Esophagus squamous epithelium (tissue), 5 donors: Measurements from ENCODE around the gene METAP2. TPM values are rescaled to one million over a fixed set of nuclear protein-coding genes. Genes with fewer than 3 reads are reported as not detected.
"Not testable (repeated sequence)": the region's sequence is repeated elsewhere in the genome, so short reads cannot be mapped to it uniquely, and the experiment has no call there.

Experiments used
- DNase-seq: peaks from one replicate; lab custom pipeline; 2025; lab: John Stamatoyannopoulos, UW
- H3K27ac ChIP-seq, 4 donors: fragments of 200-600 bp; sonication (generic); one replicate each; pipeline ENCODE4 v1.5.1; 2016 to 2019; ENCODE audit warnings: mild to moderate bottlenecking in 1 of 4
- H3K27me3 ChIP-seq, 4 donors: fragments of 200-600 bp; sonication (generic); 1 replicate in 3 of 4; 2 replicates in 1 of 4; pipeline versions ENCODE4 v1.5.1 to v1.6.0; 2017 to 2021; ENCODE audit warnings: antibody characterized with exemption in 1 of 4
- H3K36me3 ChIP-seq, 3 donors: fragments of 200-600 bp; sonication (generic); one replicate each; pipeline ENCODE4 v1.5.1; 2016 to 2019
- H3K4me1 ChIP-seq, 3 donors: fragments of 200-600 bp; sonication (generic); one replicate each; pipeline ENCODE4 v1.5.1; 2017 to 2019
- H3K4me3 ChIP-seq, 4 donors: fragments of 200-600 bp; sonication (generic); 1 replicate in 3 of 4; 2 replicates in 1 of 4; pipeline ENCODE4 v1.5.1; 2016 to 2019; ENCODE audit warnings: mild to moderate bottlenecking in 2 of 4, moderate library complexity in 1 of 4
- H3K9me3 ChIP-seq, 3 donors: fragments of 200-600 bp; sonication (generic); one replicate each; pipeline ENCODE4 v1.5.1; 2016 to 2019
- POLR2A ChIP-seq, 4 donors: fragments of 450-650 bp; IDR thresholded peaks; one replicate each; pipeline ENCODE4 v1.6.1; 2017; ENCODE audit warnings: antibody characterized with exemption in 4 of 4, mild to moderate bottlenecking in 4 of 4, moderate library complexity in 3 of 4
- WGBS, 2 donors: methylation state at CpG; one replicate each; pipeline ENCODE4 v1.1.5; 2018; 5-methylcytosine and 5-hydroxymethylcytosine counted together
- intact Hi-C: fragments of 100-400 bp; cut with DNase I; formaldehyde crosslinking; loops from one replicate; pipeline ENCODE4 v1.15.0; 2022
- total RNA-seq, 4 donors: library from RNA; depleted of rRNA; stranded (reverse); fragments of >200 nt; gene quantifications; one replicate each; pipeline ENCODE4 v1.1.0, GENCODE V29; 2016
- TF ChIP-seq, protein P1 (sequence below), 6 experiments: fragments of 450-650 bp in 4 of 6; fragments of 200-600 bp in 2 of 6; sonication (generic) in 2 of 6; IDR thresholded peaks; one replicate each; pipeline ENCODE4 v1.5.1; 2016 to 2019; ENCODE audit warnings: antibody characterized with exemption in 6 of 6, mild to moderate bottlenecking in 4 of 6, moderate library complexity in 4 of 6
- donor health status: DM: yes; HTN: yes; CAD: no.

METAP2 gene
- total RNA-seq, 4 donors from 2014 or later: 52.1 to 83.1 (median 62.1) TPM

DNA sequence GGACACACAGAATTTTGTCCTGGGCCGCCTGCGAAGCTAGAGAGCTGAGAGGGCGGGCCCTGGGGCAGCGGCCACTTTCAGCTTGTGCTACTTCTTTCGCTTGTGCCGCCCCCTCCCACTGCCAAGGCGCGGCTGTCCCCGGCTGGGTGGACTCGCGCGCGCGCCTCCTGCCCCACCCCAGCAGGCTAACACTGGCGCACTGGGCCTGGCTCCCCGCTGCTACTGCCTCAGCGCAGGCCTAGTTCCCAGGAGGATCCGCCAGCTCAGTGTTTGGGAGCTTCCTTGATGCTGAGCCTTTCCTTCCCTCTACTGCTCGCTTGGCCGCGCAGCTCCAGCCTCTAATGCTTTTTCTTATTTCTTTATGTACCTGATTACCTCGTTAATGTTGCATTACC is 27.4 kb upstream of the METAP2 start:
- intact Hi-C loops: no loop called here
- peak overlapping the region in 1 of 4 donors; percentile 14 for H3K4me3 ChIP-seq
- DNase-seq: no peak

DNA sequence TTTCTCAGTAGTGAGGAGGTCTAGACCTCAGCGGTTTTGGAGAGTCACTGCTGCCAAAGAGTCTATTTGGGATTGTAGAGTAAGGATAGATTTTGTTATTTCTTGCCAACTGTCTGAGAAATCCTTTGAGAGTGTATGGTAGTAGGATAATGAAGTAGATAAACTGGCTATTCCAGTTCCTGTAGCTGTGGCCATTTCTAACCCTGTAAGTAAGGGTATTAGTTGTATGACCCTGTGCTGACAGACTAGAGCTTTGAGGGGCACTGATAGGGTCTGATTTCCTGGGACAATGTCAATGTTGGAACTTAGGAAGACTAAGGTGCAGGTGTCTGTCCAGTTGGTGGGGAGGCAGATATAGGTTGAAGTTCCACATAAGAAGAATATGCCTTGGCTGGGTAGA is 24.3 kb upstream of the METAP2 start:
- H3K36me3 ChIP-seq, intact Hi-C loops, H3K27ac ChIP-seq, H3K9me3 ChIP-seq, H3K4me3 ChIP-seq, DNase-seq: not testable (repeated sequence)
- Histone ChIP-seq H3K27me3 (peaks cover 0 to 16% (median 0%) of the 10 kb centered on the region in 4 donors), H3K4me1 (peaks cover 0 to 15% (median 5%) of the 10 kb centered on the region in 3 donors)
- 8 to 70% methylated on average over 1 of the region's 1 CpG for WGBS, 2 donors

More for the DNA sequence above, 27.4 kb upstream of the METAP2 start:
- Histone ChIP-seq H3K9me3 (no peaks in the 10 kb centered on the region), H3K36me3 (no peaks in the 10 kb centered on the region), H3K4me1 (peaks cover 0 to 15% (median 5%) of the 10 kb centered on the region in 3 donors), H3K27ac (no peak overlapping the region), H3K27me3 (peaks cover 0 to 16% (median 0%) of the 10 kb centered on the region in 4 donors)
- TF ChIP-seq, protein P1, sequence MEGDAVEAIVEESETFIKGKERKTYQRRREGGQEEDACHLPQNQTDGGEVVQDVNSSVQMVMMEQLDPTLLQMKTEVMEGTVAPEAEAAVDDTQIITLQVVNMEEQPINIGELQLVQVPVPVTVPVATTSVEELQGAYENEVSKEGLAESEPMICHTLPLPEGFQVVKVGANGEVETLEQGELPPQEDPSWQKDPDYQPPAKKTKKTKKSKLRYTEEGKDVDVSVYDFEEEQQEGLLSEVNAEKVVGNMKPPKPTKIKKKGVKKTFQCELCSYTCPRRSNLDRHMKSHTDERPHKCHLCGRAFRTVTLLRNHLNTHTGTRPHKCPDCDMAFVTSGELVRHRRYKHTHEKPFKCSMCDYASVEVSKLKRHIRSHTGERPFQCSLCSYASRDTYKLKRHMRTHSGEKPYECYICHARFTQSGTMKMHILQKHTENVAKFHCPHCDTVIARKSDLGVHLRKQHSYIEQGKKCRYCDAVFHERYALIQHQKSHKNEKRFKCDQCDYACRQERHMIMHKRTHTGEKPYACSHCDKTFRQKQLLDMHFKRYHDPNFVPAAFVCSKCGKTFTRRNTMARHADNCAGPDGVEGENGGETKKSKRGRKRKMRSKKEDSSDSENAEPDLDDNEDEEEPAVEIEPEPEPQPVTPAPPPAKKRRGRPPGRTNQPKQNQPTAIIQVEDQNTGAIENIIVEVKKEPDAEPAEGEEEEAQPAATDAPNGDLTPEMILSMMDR (IDR thresholded peaks at IDR 0.05): no peak
- 57 to 68% methylated on average over 22 of the region's 22 CpGs for WGBS, 2 donors

GRCh38 chr12:95452501-95452900 is 21.5 kb upstream of the METAP2 start:
- 85 to 91% methylated on average over 2 of the region's 2 CpGs for WGBS, 2 donors
- peaks cover 0 to 15% (median 5%) of the 10 kb centered on the region in 3 donors for H3K4me1 ChIP-seq
- peaks cover 0 to 12% (median 12%) of the 10 kb centered on the region in 3 donors for H3K9me3 ChIP-seq
- DNase-seq, intact Hi-C loops, H3K4me3 ChIP-seq, H3K27ac ChIP-seq, H3K27me3 ChIP-seq, H3K36me3 ChIP-seq: not testable (repeated sequence)

- intact Hi-C loops, H3K27me3 ChIP-seq, H3K36me3 ChIP-seq, H3K4me3 ChIP-seq, H3K27ac ChIP-seq, DNase-seq: not testable (repeated sequence)
- WGBS, 2 donors: 67 to 100% methylated on average over 1 of the region's 1 CpG
- Histone ChIP-seq H3K4me1 (peaks cover 0 to 14% (median 5%) of the 10 kb centered on the region in 3 donors), H3K9me3 (peaks cover 0 to 25% (median 21%) of the 10 kb centered on the region in 3 donors)
These were observed 20.1 kb upstream of the METAP2 start for GRCh38 chr12:95453881-95454280.

- DNase-seq, H3K27ac ChIP-seq, H3K27me3 ChIP-seq, H3K4me1 ChIP-seq, H3K36me3 ChIP-seq, H3K4me3 ChIP-seq, intact Hi-C loops: not testable (repeated sequence)
- 75% methylated on average over 5 to 6 of the region's 6 CpGs for WGBS, 2 donors
- H3K9me3 ChIP-seq: peaks cover 0 to 28% (median 21%) of the 10 kb centered on the region in 3 donors
These were observed 19.2 kb upstream of the METAP2 start for GRCh38 chr12:95454780-95455215.

DNA sequence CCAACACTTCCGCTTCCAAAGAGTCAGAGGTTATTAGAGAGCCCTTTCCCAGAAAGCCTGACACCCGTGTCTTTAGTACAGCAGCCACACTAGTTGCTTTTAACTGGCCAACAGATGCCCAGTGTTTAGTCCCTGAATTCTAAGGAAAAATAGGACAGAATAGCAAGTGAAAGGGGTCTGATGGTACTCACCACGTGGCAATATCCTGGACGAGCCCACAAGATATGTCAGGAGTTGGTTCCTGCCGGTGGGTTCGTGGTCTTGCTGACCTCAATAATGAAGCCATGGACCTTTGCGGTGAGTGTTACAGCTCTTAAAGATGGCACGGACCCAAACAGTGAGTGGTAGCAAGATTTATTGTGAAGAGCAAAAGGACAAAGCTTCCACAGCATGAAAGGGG is 16.3 kb upstream of the METAP2 start:
- 73 to 87% methylated on average over 7 of the region's 8 CpGs for WGBS, 2 donors
- DNase-seq, H3K4me1 ChIP-seq, H3K27ac ChIP-seq, H3K4me3 ChIP-seq, H3K36me3 ChIP-seq, intact Hi-C loops, H3K27me3 ChIP-seq: not testable (repeated sequence)
- peaks cover 0 to 28% (median 21%) of the 10 kb centered on the region in 3 donors for H3K9me3 ChIP-seq

DNA sequence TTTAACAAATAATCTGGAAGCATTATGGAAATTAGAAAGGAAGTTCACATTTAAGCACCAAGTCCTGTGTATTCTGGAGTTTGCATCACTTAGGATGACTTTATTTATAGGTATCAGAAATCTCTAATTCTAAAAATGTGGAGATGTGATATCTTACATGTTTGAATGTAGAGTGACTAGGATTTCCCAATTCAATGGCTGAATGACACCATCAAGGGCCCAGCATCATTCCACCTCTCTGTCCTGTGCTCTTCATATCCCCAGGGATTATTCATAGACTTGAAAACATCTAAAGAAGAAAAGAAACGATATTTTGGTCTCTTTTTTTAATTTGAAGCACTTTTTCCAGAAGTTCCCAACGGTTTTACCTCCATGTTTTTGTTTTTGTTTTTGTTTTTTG is 15.2 kb upstream of the METAP2 start:
- intact Hi-C loops: no loop called here
- H3K36me3 ChIP-seq: no peaks in the 10 kb centered on the region
- no peak for DNase-seq
- no peak overlapping the region for H3K4me3 ChIP-seq
- no peaks in the 10 kb centered on the region for H3K27me3 ChIP-seq
- H3K9me3 ChIP-seq: peaks cover 0 to 28% (median 21%) of the 10 kb centered on the region in 3 donors
- TF ChIP-seq, protein P1 (IDR thresholded peaks at IDR 0.05): no peak
- TF ChIP-seq POLR2A (IDR thresholded peaks at IDR 0.05): no peak
- no peak overlapping the region for H3K27ac ChIP-seq
- 52 to 56% methylated on average over 2 of the region's 2 CpGs for WGBS, 2 donors
- H3K4me1 ChIP-seq: no peaks in the 10 kb centered on the region

- no peaks in the 10 kb centered on the region for H3K36me3 ChIP-seq
- 84% methylated on average over 2 to 3 of the region's 3 CpGs for WGBS, 2 donors
- H3K27me3 ChIP-seq: no peaks in the 10 kb centered on the region
- intact Hi-C loops: no loop called here
- no peak overlapping the region for H3K4me3 ChIP-seq
- no peak for TF ChIP-seq POLR2A (IDR thresholded peaks at IDR 0.05)
- TF ChIP-seq, protein P1 (IDR thresholded peaks at IDR 0.05): no peak
- H3K9me3 ChIP-seq: peaks cover 0 to 28% (median 21%) of the 10 kb centered on the region in 3 donors
- H3K4me1 ChIP-seq: no peaks in the 10 kb centered on the region
- no peak for DNase-seq
- H3K27ac ChIP-seq: no peak overlapping the region
These were observed 14.6 kb upstream of the METAP2 start for GRCh38 chr12:95459310-95459709.
